ENCODE measurements around the gene TGM4.
A peak's percentile ranks its signal among the peaks of the same experiment; 100 is the strongest.
"Not testable (repeated sequence)": the region's sequence is repeated elsewhere in the genome, so short reads cannot be mapped to it uniquely, and the experiment has no call there.

Gene TGM4

GRCh38 chr3:44932271-44932670 is 57.9 kb downstream of the TGM4 start:
- ChIA-PET CTCF (interaction anchor here (1.3 kb wide), 1 partner anchor 18 kb away, joined by 4 read pairs; no protein-coding TSS in a partner anchor), POLR2A (no interaction called here)
- no peak for TF ChIP-seq CTCF (IDR thresholded peaks at IDR 0.05; ENCODE audit: control extremely low read depth, extremely low read depth, low read depth, missing control alignments)
- DNase-seq (ENCODE audit: extremely low spot score): no peak

GRCh38 chr3:44932986-44933944 is 58.9 kb downstream of the TGM4 start:
- no peak for DNase-seq (ENCODE audit: extremely low spot score)
- TF ChIP-seq CTCF (IDR thresholded peaks at IDR 0.05; ENCODE audit: control extremely low read depth, extremely low read depth, low read depth, missing control alignments): no peak
- POLR2A ChIA-PET: no interaction called here
- CTCF ChIA-PET: interaction anchor here (1.0 to 2.2 kb wide), 3 partner anchors 9 to 19 kb away, joined by 3 to 7 read pairs (median 5); no protein-coding TSS in a partner anchor

- DNase-seq (ENCODE audit: extremely low spot score): no peak
- CTCF ChIA-PET: no interaction called here
Observed at GRCh38 chr3:44939581-44940036, 65.2 kb downstream of the TGM4 start.

GRCh38 chr3:44942202-44942921 is 68.0 kb downstream of the TGM4 start:
- DNase-seq (ENCODE audit: extremely low spot score): no peak
- ChIA-PET CTCF (interaction anchor here (1.0 to 1.6 kb wide), 2 partner anchors 13 to 15 kb away, joined by 3 to 4 read pairs; no protein-coding TSS in a partner anchor), POLR2A (no interaction called here)

More at GRCh38 chr3:44939581-44940036, 65.2 kb downstream of the TGM4 start:
- POLR2A ChIA-PET: no interaction called here
- no peak for TF ChIP-seq CTCF (IDR thresholded peaks at IDR 0.05; ENCODE audit: control extremely low read depth, extremely low read depth, low read depth, missing control alignments)

GRCh38 chr3:44948239-44948638 is 73.8 kb downstream of the TGM4 start:
- POLR2A ChIA-PET: no interaction called here
- CTCF ChIA-PET: interaction anchor here (1.5 kb wide), 1 partner anchor 34 kb away, joined by 3 read pairs; no protein-coding TSS in a partner anchor
- no peak for TF ChIP-seq CTCF (IDR thresholded peaks at IDR 0.05; ENCODE audit: control extremely low read depth, extremely low read depth, low read depth, missing control alignments)
- peak; percentile 5 for DNase-seq (ENCODE audit: extremely low spot score)

More at GRCh38 chr3:44942202-44942921, 68.0 kb downstream of the TGM4 start:
- no peak for TF ChIP-seq CTCF (IDR thresholded peaks at IDR 0.05; ENCODE audit: control extremely low read depth, extremely low read depth, low read depth, missing control alignments)

GRCh38 chr3:44949770-44950169 is 75.4 kb downstream of the TGM4 start:
- DNase-seq (ENCODE audit: extremely low spot score); POLR2A ChIA-PET; CTCF ChIA-PET: not testable (repeated sequence)
